GM18505 (cell line): ENCODE measurements around the gene LRRC14B.

Source experiments
- ATAC-seq: cut with Tn5 transposase; IDR thresholded peaks from one replicate; pipeline ENCODE4 v1.9.1; 2021; ENCODE audit not compliant: unreplicated experiment
- POLR2A ChIP-seq: IDR thresholded peaks from 4 replicates; pipeline ENCODE4 v1.6.1; 2011; ENCODE audit warnings: borderline replicate concordance; ENCODE audit not compliant: insufficient read depth, insufficient read length; ENCODE audit errors: extremely low read depth

Gene LRRC14B

DNA sequence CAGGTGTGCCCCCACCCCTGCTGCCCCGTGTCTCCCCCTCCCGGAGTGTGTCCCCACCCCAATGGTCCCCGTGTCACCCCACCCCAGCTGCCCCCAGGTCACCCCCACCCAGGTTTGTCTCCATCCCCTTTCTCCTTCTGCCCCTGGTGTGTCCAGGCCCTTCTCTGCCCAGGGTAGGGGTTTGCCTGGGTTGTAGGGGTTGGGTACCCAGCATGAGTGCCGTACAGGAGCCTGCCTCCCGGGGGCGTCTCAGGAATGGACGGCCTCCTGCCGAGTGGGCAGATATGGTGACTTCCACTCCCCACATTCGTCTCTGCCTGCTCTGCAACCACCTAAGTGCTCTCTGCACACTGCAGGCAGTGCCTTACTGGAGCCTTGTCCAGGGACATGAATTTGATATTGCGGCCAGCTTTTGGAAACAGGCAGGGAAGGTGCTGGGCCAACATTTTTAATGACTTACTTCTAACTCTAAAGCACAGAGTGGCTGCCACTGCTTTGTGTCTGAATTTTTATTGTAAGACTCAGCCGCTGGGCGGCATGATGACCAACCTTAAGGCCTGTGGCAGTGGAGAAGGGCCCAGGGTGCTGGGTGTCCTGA, 6.7 kb downstream of the LRRC14B start:
- TF ChIP-seq POLR2A: no peak
- ATAC-seq: no peak

DNA sequence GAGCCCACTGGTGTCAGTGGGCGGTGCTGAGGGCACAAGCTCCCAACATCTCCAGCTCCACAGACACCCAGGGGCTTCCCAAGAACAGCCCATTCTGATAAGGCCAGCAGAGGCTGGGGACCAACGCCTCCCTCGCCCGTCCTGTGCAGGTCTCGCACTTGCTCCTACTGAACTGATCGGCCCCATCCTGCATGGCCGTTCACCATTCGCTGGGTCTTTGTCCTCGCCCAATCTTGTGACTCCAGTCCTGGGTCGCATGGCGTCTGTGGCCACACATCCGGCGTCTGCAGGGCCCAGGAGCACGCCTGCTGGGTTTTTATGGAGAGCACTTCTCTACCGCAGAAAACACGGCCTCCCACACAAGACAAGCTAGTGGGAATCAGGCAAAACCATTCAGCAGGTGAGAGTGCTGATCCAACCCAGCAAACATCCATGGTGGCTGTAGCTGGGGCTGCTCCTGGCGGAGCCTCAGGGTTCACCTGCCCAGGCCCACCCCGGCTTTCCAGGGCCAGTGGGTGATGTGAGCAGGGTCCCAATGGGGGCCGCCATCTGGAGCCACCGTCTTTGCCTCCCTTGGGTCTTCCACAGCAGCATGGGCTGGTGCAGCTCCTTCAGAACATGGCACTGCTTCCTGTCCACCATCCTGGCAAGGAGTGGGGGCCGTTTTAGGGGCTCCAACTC, 7.4 kb downstream of the LRRC14B start:
- no peak for ATAC-seq

DNA sequence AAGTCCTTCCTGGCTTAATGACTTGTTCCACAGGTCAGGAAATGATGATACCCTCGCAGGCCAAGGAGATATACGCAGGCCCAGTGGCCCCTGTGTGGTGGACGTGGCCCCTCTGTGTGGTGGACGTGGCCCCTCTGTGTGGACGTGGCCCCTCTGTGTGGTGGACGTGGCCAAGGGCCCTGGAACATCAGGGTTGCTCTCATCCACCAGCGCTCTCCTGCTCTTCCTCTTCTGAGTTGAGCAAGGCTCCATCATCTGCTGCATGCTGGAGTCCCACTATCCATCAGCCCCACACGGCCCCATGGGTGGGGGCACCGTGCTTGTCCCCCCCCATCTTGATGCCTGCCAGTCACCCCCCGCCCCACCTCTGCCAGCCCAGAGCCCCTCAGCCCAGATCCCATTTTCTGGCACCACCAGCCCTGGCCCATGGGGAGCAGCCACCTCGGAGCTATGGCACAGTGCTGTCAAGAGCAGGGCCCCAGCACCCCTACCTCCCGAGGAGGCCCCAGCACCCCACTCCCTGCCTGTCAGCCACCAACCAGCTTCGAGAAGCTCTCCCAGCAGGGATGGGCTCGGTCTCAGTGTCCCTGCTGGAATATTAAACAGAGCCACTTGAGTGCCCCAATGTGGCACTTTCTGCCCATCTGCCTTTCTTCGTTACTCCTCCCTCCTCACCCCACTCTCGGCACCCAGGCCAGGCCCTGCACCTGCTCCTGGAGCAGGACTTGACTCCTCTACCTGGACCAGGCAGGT, 8.1 kb downstream of the LRRC14B start:
- no peak for TF ChIP-seq POLR2A
- ATAC-seq: no peak

More for the DNA sequence above, 7.4 kb downstream of the LRRC14B start:
- TF ChIP-seq POLR2A: no peak

DNA sequence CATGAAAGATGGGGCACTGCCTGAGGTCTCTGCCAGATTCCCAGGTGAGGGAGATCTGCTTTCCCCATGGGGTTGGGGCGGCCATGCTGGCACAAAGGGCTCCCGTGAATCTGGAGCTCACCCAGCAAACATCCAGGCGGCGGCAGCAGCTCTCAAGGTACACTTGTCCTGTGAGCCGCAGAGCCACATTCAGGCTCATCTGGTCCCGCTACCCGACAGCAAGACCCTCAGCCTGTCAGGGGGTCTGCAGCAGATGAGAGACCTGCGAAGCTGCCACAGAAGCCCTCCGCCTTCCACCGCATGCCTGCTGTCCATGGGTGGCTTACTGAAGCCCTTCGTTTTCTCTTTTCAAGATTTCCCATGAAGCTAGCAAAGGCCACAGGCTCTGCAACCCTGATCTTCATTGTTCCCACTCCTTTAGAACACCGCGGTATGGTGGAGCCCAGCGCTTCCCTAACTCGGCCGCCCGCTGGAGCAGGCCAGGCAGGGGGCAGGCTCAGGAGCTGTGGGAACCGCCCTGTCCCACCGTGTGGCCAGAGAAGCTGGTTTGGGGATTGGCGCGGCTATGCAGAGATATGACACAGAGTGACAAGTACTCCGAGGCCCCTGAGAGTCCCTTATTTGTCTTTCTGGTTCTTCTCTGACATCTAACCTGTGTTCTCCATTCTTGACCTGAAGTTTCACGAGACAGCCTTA, 8.8 kb downstream of the LRRC14B start:
- no peak for ATAC-seq
- TF ChIP-seq POLR2A: no peak

DNA sequence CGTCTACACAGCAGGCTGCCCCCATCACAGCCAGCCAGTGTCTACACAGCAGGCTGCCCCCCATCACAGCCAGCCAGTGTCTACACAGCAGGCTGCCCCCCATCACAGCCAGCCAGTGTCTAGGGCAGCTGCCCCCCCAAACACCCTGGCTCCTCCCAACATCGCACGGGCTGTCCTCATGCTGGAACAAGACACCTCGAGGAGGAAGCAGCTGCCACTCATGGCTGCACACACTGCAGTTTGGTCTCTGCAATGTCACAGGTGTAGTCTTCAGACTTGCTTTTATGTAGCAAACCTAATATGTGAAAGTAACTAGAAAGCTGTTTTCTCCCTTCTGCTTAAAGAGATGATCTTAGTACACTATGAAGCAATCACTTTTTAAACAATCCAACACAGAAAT, 9.7 kb downstream of the LRRC14B start:
- ATAC-seq: no peak
- TF ChIP-seq POLR2A: no peak

DNA sequence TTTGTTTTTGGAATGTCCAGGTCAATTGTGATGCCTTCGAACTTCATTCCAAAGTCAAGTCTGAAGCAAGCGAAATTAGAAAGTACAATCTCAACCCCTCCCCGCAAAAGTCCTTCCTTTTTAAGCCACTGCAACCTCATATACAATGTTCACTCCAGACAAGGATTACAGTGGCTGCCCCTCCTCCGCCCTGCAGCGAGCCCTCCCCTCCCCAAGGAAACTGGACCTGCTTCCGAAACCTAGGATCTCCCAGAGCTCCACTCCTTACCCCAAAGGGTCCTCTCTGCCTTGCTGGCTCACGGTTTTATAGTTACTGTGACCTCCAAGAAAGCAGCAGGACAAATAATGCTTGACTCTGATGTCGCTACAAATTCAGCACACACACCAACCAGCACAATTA, 10.4 kb downstream of the LRRC14B start:
- ATAC-seq: no peak
- no peak for TF ChIP-seq POLR2A

DNA sequence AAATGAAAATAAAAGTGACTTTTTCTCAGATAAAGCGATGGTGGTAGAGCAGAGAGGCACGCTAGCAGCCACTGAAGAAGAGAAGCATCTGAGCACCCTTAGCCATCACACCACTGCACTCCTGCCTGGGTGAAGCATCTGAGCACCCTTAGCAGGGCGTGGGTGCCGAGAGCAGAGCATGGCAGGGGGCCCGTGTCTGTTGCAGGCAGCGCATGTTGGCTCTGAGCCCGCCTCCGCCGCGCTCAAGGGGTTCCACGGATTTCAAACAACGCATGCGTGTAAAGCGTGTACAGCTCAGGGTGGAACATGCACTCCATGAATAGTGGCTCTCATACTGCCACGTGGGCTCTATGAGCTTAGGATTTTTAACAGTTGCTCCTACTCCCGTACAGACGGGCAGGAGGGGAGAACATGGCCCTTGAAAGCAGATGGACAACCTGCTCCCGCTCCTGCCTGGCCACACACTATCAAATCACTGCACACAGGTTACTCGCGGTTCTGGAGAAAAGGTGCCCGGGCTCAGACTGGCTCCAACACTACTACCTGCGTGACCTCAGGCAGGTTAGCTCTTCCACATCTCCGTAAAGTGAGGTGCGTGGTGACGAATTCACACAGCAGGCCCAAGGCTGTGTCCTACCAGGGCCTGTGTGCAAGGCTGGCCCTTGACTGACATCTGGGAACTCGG, 12.1 kb downstream of the LRRC14B start:
- TF ChIP-seq POLR2A: no peak
- no peak for ATAC-seq

DNA sequence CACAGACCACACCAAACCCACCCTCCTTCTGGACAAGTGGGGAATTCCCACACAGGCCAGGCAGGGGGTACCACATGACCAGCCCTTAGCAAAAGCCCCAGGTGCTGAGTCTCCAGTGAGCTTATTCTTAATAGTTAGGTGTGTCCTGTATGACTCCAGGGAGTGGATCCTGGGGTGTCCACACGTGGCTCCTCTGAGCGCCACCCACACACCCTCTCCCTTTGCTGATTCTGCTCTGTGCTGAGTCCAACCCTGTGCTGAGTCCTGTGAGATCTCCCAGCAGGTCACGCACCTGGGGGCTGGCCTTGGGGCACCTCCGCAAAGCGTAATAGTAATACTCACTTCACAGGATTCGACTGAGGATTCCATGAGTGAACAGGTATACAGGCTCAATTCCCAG, 12.7 kb downstream of the LRRC14B start:
- no peak for ATAC-seq
- TF ChIP-seq POLR2A: no peak

DNA sequence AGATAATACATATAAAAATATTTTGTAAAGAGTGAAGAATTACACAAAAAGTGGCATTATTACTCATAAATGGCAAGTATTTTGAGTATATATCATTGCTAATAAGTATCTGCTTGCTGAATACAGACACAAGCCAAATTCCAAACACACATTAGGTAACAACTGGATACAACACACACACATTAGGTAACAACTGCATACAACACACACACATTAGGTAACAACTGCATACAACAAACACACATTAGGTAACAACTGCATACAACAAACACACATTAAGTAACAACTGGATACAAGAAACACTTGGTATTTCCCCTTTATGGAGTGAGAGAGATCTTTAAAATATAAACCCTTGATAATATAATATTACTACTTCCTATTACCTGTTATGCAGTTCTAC, 13.2 kb downstream of the LRRC14B start:
- ATAC-seq: no peak
- no peak for TF ChIP-seq POLR2A

DNA sequence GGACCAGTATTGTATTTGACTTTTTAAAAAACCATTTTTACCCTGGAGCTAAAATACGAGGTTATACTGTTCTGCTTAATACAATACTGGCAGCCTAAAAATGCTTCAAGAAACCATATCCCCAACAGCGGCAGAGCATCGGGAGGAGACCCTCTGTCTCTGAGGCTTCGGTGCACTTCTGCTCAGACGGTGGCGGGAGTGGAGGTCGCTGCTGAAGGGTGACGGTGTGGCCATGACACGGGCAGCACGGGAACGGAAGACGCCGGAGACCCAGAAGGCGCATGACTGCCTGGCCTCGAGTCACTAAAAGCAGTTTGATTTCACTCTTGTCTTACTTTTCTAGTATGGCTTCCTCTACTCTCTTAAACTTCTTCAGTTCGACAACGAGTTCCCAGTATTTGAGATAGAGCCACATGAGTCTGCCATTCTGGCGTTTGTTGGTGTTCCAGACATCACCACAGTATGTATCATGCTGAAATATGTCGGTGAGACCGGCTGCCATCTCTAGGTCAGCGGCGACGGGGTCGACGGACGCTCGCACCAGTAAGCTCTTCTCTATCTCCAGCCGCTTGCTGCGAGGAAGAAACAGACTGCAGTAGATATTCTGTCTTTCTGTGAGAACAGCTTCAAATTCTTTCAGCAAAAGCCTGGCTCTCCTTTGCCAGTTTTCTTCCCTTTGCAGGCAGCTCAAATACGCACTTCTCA, 13.8 kb downstream of the LRRC14B start:
- TF ChIP-seq POLR2A: no peak
- no peak for ATAC-seq

DNA sequence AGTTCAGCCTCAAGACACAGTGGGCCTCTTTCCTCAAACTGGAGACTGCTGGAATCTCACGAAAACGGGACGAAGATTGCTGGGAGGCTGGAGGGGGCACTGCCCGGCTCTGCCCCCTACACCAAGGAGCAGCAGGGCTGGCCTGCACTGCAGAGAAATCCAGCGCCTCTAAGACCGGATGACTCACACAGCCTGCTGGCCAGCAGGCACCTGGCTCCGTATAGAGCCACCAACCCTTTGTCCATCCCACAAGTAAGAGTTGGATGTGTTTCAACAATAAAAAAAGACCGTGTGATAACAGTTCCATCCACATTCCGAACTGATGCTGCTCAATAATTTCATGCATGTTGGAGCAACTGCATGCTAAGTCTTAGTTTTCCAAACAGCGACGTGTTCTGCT, 15.1 kb downstream of the LRRC14B start:
- no peak for TF ChIP-seq POLR2A
- ATAC-seq: no peak

DNA sequence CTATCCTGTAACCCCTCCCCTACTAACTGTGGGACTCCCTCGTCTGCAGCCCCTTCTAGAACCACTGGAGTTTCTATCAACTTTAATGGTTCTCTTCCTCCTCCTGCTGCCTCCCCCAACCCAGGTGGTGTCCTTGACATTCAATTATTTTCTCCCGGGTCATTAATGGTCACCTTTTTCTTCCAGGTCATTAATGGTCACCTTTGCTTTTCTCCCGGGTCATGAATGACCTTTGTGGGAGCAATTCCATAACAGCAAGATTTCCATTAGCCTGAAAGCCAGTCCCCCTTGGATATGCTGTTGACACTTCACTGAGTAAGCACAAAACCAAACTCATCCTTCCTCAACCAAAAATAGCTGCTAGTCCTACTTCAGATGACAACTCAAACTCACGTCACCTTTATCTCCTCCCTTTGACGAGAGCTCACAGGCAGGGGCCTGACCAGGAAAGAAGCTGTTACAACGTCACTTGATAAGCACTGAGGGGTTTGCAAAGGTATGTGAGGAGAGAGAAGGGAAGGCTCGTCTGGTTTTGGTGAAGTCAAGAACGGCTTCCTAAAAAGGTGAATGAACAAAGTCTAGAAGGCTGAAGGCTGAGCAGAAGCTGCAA, 15.7 kb downstream of the LRRC14B start:
- ATAC-seq: no peak
- no peak for TF ChIP-seq POLR2A

DNA sequence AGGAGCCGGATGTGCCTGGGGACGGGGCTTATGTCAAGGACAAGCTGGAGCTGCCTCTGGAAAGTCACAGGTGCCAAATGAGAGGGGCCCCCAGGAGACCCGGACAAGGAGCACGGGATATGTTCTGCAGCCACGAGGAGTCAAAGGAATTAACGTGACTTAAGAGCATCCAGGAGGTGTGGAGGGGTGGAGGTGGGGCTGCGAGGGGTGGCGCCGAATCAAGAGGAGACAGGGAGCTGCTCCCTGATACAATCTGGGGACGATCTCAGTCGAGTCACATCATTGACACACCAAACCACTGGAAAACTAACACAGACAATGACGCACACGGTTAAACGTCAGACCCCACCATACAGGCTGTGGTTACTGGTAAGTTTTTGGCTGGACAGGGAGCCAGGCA, 16.3 kb downstream of the LRRC14B start:
- no peak for ATAC-seq
- no peak for TF ChIP-seq POLR2A
